ENCODE results near the gene TMEM239.
A peak's percentile ranks its signal among the peaks of the same experiment; 100 is the strongest.

TMEM239 gene

GRCh38 chr20:2809690-2810089 is 6.5 kb upstream of the TMEM239 start:
- Histone ChIP-seq H3K4me3 (ENCODE audit: severe bottlenecking) (no peak overlapping the region), H3K27ac (ENCODE audit: poor library complexity, severe bottlenecking) (no peak overlapping the region), H3K36me3 (ENCODE audit: low read depth) (no peaks in the 10 kb centered on the region), H3K4me1 (ENCODE audit: insufficient read depth, poor library complexity, severe bottlenecking) (peaks cover 8% of the 10 kb centered on the region), H3K27me3 (ENCODE audit: insufficient read depth, poor library complexity, severe bottlenecking) (peaks cover 3% of the 10 kb centered on the region), H3K9me3 (ENCODE audit: severe bottlenecking) (peaks cover 8% of the 10 kb centered on the region)
- TF ChIP-seq CTCF (IDR thresholded peaks at IDR 0.05; ENCODE audit: poor library complexity, severe bottlenecking), result no peak
- ATAC-seq (ENCODE audit: low read depth) (no peak), DNase-seq (ENCODE audit: low spot score) (no peak)

- peaks cover 3% of the 10 kb centered on the region for H3K27me3 ChIP-seq (ENCODE audit: insufficient read depth, poor library complexity, severe bottlenecking)
Observed at GRCh38 chr20:2812189-2812588, 4.0 kb upstream of the TMEM239 start.

GRCh38 chr20:2814076-2814475 is 2.1 kb upstream of the TMEM239 start:
- Histone ChIP-seq H3K4me3 (ENCODE audit: severe bottlenecking) (no peak overlapping the region), H3K36me3 (ENCODE audit: low read depth) (no peaks in the 10 kb centered on the region), H3K27me3 (ENCODE audit: insufficient read depth, poor library complexity, severe bottlenecking) (peaks cover 2% of the 10 kb centered on the region), H3K4me1 (ENCODE audit: insufficient read depth, poor library complexity, severe bottlenecking) (peaks cover 13% of the 10 kb centered on the region), H3K9me3 (ENCODE audit: severe bottlenecking) (peaks cover 8% of the 10 kb centered on the region), H3K27ac (ENCODE audit: poor library complexity, severe bottlenecking) (peak overlapping the region; percentile 62)
- no peak for TF ChIP-seq CTCF (IDR thresholded peaks at IDR 0.05; ENCODE audit: poor library complexity, severe bottlenecking)
- DNase-seq (ENCODE audit: low spot score), result no peak
- ATAC-seq (ENCODE audit: low read depth), result peak; percentile 13; the same call in 1 of the 3 replicates

More at GRCh38 chr20:2812189-2812588, 4.0 kb upstream of the TMEM239 start:
- DNase-seq (ENCODE audit: low spot score) (no peak), ATAC-seq (ENCODE audit: low read depth) (no peak)
- TF ChIP-seq CTCF (IDR thresholded peaks at IDR 0.05; ENCODE audit: poor library complexity, severe bottlenecking), result no peak
- Histone ChIP-seq H3K36me3 (ENCODE audit: low read depth) (no peaks in the 10 kb centered on the region), H3K9me3 (ENCODE audit: severe bottlenecking) (peaks cover 8% of the 10 kb centered on the region), H3K4me3 (ENCODE audit: severe bottlenecking) (no peak overlapping the region), H3K27ac (ENCODE audit: poor library complexity, severe bottlenecking) (no peak overlapping the region), H3K4me1 (ENCODE audit: insufficient read depth, poor library complexity, severe bottlenecking) (peaks cover 13% of the 10 kb centered on the region)

- DNase-seq (ENCODE audit: low spot score) (peak; percentile 93), ATAC-seq (ENCODE audit: low read depth) (peak; percentile 98)
- TF ChIP-seq CTCF (IDR thresholded peaks at IDR 0.05; ENCODE audit: poor library complexity, severe bottlenecking), result no peak
- peaks cover 8% of the 10 kb centered on the region for H3K9me3 ChIP-seq (ENCODE audit: severe bottlenecking)
- H3K27ac ChIP-seq (ENCODE audit: poor library complexity, severe bottlenecking), result peak within 1 kb of the TSS; percentile 62
- no peaks in the 10 kb centered on the region for H3K27me3 ChIP-seq (ENCODE audit: insufficient read depth, poor library complexity, severe bottlenecking)
- H3K36me3 ChIP-seq (ENCODE audit: low read depth), result no peaks in the 10 kb centered on the region
- H3K4me1 ChIP-seq (ENCODE audit: insufficient read depth, poor library complexity, severe bottlenecking), result peaks cover 13% of the 10 kb centered on the region
- no peak within 1 kb of the TSS for H3K4me3 ChIP-seq (ENCODE audit: severe bottlenecking)
Observed at GRCh38 chr20:2814587-2815051, 1.5 kb upstream of the TMEM239 start, which contains the start of gene C20orf141. C20orf141 (plus strand) TSS chr20:2814987; CDS start chr20:2815185, 198 bp downstream.

GRCh38 chr20:2815242-2815900 is 793 bp upstream of the TMEM239 start:
- Histone ChIP-seq H3K9me3 (ENCODE audit: severe bottlenecking) (peaks cover 8% of the 10 kb centered on the region), H3K4me3 (ENCODE audit: severe bottlenecking) (no peak overlapping the region), H3K4me1 (ENCODE audit: insufficient read depth, poor library complexity, severe bottlenecking) (peaks cover 13% of the 10 kb centered on the region), H3K27me3 (ENCODE audit: insufficient read depth, poor library complexity, severe bottlenecking) (no peaks in the 10 kb centered on the region), H3K36me3 (ENCODE audit: low read depth) (no peaks in the 10 kb centered on the region), H3K27ac (ENCODE audit: poor library complexity, severe bottlenecking) (peak overlapping the region; percentile 62)
- TF ChIP-seq CTCF (IDR thresholded peaks at IDR 0.05; ENCODE audit: poor library complexity, severe bottlenecking), result no peak
- no peak for DNase-seq (ENCODE audit: low spot score)
- ATAC-seq (ENCODE audit: low read depth), result no peak

All from RWPE2 (cell line).